ENCODE data around the gene CAMSAP1. TPM values are rescaled to one million over a fixed set of nuclear protein-coding genes. Genes with fewer than 3 reads are reported as not detected.

CAMSAP1 gene
- total RNA-seq, 1 experiment from 2014 or later, result 16.7 TPM

DNA sequence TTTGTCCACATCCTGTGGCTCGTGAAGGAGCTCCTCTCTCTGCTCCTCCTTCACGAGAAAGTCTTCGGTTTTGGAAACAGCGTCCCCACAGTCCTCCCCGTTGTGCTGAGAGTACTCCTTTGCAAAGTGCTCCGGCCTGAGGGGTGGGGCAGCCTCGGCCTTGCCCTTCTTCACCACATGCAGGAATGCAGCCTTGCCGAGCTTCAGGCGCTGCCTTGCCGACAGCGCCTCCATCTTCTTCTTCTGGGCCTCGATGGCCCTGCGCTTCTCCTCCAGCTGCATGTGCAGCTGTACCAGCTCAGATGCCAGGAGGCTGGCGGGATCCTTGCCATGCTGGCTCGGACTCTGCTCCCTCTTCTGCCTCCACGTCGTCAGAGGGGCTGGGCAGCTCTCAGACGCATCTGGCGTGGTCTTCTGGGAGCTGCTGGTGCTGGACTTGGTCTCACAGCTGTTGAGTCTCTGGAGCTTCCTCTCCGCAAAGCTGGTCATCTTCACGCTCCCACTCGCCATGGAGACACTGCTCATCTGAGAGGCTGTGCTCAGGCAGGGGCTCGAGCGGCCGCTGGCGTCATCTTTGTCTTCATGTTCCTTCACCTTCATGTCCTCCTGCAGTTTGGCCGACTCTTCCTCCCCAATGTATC lies 85.5 kb downstream of the CAMSAP1 start:
- TF ChIP-seq EZH2 (IDR thresholded peaks at IDR 0.05; ENCODE audit: low read depth), result no peak
- TF ChIP-seq, protein P1, sequence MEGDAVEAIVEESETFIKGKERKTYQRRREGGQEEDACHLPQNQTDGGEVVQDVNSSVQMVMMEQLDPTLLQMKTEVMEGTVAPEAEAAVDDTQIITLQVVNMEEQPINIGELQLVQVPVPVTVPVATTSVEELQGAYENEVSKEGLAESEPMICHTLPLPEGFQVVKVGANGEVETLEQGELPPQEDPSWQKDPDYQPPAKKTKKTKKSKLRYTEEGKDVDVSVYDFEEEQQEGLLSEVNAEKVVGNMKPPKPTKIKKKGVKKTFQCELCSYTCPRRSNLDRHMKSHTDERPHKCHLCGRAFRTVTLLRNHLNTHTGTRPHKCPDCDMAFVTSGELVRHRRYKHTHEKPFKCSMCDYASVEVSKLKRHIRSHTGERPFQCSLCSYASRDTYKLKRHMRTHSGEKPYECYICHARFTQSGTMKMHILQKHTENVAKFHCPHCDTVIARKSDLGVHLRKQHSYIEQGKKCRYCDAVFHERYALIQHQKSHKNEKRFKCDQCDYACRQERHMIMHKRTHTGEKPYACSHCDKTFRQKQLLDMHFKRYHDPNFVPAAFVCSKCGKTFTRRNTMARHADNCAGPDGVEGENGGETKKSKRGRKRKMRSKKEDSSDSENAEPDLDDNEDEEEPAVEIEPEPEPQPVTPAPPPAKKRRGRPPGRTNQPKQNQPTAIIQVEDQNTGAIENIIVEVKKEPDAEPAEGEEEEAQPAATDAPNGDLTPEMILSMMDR (conservative IDR thresholded peaks at IDR 0.05), result no peak
- no peaks in the 10 kb centered on the region for H3F3A ChIP-seq (ENCODE audit: insufficient read depth, low read depth)
- no peaks in the 10 kb centered on the region for H3K9me3 ChIP-seq (ENCODE audit: insufficient read depth, low read depth)
- no peak overlapping the region for H3K4me2 ChIP-seq
- DNase-seq, result no peak
- no TSS peak for BruUV-seq (replicated peaks)
- no peaks in the 10 kb centered on the region for H4K20me1 ChIP-seq (ENCODE audit: insufficient read depth)
- H3K27me3 ChIP-seq (ENCODE audit: insufficient read depth, low read depth), result no peaks in the 10 kb centered on the region
- no peaks in the 10 kb centered on the region for H3K9me2 ChIP-seq (ENCODE audit: insufficient read depth)
- H2AFZ ChIP-seq, result no peak overlapping the region
- no peak overlapping the region for H3K4me3 ChIP-seq
- CTCF ChIA-PET, result no interaction called here
- POLR2A ChIA-PET (ENCODE audit: unreplicated experiment), result no interaction called here
- H3K79me2 ChIP-seq (ENCODE audit: low read depth), result no peaks in the 10 kb centered on the region
- no peaks in the 10 kb centered on the region for H3K4me1 ChIP-seq (replicated peaks; ENCODE audit: insufficient read depth)
- intact Hi-C loops (cut with micrococcal nuclease; ENCODE audit: unreplicated experiment), result no loop called here
- H3K36me3 ChIP-seq (ENCODE audit: low read depth), result no peaks in the 10 kb centered on the region
- H3K27ac ChIP-seq, result no peak overlapping the region

DNA sequence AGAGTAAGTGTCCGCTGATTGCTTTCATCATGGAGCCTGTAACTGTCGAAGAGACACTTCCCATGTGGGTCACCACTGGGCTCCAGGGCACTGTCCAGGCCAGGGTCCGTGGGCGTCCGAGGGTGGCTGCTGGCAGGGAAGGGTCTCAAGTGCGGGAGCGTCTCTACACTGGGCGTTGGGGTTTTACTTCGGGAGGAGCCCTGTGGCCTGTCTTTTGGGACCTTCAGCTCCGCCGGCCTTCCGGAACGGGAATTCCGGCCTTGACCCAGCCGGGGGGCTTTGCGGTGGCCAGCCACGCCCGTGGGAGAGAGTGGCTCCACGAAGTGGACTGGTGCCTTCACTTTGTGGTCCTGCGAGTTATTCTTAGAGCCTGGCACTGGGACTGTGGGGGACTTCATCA lies 86.2 kb downstream of the CAMSAP1 start:
- Histone ChIP-seq H3K27me3 (ENCODE audit: insufficient read depth, low read depth) (no peaks in the 10 kb centered on the region), H3K9me3 (ENCODE audit: insufficient read depth, low read depth) (no peaks in the 10 kb centered on the region), H3K36me3 (ENCODE audit: low read depth) (no peaks in the 10 kb centered on the region), H3K27ac (no peak overlapping the region), H3K9me2 (ENCODE audit: insufficient read depth) (no peaks in the 10 kb centered on the region), H3K79me2 (ENCODE audit: low read depth) (no peaks in the 10 kb centered on the region), H4K20me1 (ENCODE audit: insufficient read depth) (no peaks in the 10 kb centered on the region), H3K4me3 (no peak overlapping the region), H2AFZ (no peak overlapping the region), H3K4me1 (replicated peaks; ENCODE audit: insufficient read depth) (no peaks in the 10 kb centered on the region), H3F3A (ENCODE audit: insufficient read depth, low read depth) (no peaks in the 10 kb centered on the region), H3K4me2 (no peak overlapping the region)
- no peak for TF ChIP-seq EZH2 (IDR thresholded peaks at IDR 0.05; ENCODE audit: low read depth)
- TF ChIP-seq, protein P1 (conservative IDR thresholded peaks at IDR 0.05), result no peak
- CTCF ChIA-PET, result no interaction called here
- POLR2A ChIA-PET (ENCODE audit: unreplicated experiment), result no interaction called here
- no peak for DNase-seq
- intact Hi-C loops (cut with micrococcal nuclease; ENCODE audit: unreplicated experiment), result no loop called here
- no TSS peak for BruUV-seq (replicated peaks)

DNA sequence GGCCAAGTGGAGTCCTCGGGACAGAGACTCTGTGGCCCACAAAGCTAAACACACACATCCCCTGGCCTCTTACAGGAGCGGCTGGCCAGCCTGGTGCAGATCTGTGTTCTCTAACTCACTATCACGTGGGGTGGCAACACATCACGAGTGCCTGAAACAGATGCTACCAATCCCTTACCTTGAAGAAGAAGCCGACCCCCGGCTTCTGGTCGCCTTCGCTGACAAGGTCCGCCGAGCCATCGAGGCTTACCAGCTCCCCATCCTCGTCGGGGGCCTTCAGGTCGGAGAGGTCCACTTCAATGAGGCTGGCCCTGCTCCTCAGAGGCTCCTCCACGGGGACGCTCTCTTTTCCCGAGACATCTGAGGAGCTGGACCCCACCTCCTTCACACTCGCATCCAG lies 86.7 kb downstream of the CAMSAP1 start:
- TF ChIP-seq, protein P1 (conservative IDR thresholded peaks at IDR 0.05), result no peak
- no peak for TF ChIP-seq EZH2 (IDR thresholded peaks at IDR 0.05; ENCODE audit: low read depth)
- POLR2A ChIA-PET (ENCODE audit: unreplicated experiment), result no interaction called here
- Histone ChIP-seq H3K4me2 (no peak overlapping the region), H3K27me3 (ENCODE audit: insufficient read depth, low read depth) (no peaks in the 10 kb centered on the region), H3K4me3 (no peak overlapping the region), H2AFZ (no peak overlapping the region), H3K4me1 (replicated peaks; ENCODE audit: insufficient read depth) (no peaks in the 10 kb centered on the region), H3K27ac (no peak overlapping the region), H3K9me3 (ENCODE audit: insufficient read depth, low read depth) (no peaks in the 10 kb centered on the region), H3K79me2 (ENCODE audit: low read depth) (no peaks in the 10 kb centered on the region), H3F3A (ENCODE audit: insufficient read depth, low read depth) (no peaks in the 10 kb centered on the region), H3K36me3 (ENCODE audit: low read depth) (no peaks in the 10 kb centered on the region), H3K9me2 (ENCODE audit: insufficient read depth) (no peaks in the 10 kb centered on the region), H4K20me1 (ENCODE audit: insufficient read depth) (no peaks in the 10 kb centered on the region)
- intact Hi-C loops (cut with micrococcal nuclease; ENCODE audit: unreplicated experiment), result no loop called here
- no peak for DNase-seq
- BruUV-seq (replicated peaks), result no TSS peak
- CTCF ChIA-PET, result no interaction called here

Data from PC-9 (cell line).